Right lobe of liver (tissue), 6 donors: Measurements from ENCODE around the gene EHHADH. TPM values are rescaled to one million over a fixed set of nuclear protein-coding genes. Genes with fewer than 3 reads are reported as not detected.

Experiments
- ATAC-seq, 4 donors: fragments of 200-7000 bp; cut with Tn5 transposase; one replicate each; pipeline ENCODE4 v1.9.1; 2020; ENCODE audit warnings: mild to moderate bottlenecking in 4 of 4, moderate library complexity in 4 of 4
- DNase-seq, 3 donors: peaks; one replicate each; pipeline ENCODE4 v3.0.0-alpha.2; 2020
- H3K27ac ChIP-seq, 3 donors: fragments of 200-600 bp; one replicate each; pipeline ENCODE4 v1.8.0; 2022
- H3K27me3 ChIP-seq, 2 donors: fragments of 200-600 bp; one replicate each; pipeline ENCODE4 v1.8.0; 2022
- H3K36me3 ChIP-seq, 4 donors: fragments of 200-600 bp; sonication (generic) in 1 of 4; one replicate each; pipeline versions ENCODE4 v1.5.1 to v1.8.0; 2017 to 2022; ENCODE audit warnings: control low read depth in 1 of 4
- H3K4me1 ChIP-seq, 4 donors: fragments of 200-600 bp; sonication (generic) in 1 of 4; one replicate each; pipeline versions ENCODE4 v1.5.1 to v1.8.0; 2017 to 2022; ENCODE audit warnings: control low read depth in 1 of 4
- H3K4me3 ChIP-seq, 3 donors: fragments of 200-600 bp; one replicate each; pipeline ENCODE4 v1.8.0; 2022
- H3K9me3 ChIP-seq, 4 donors: fragments of 200-600 bp; sonication (generic) in 1 of 4; one replicate each; pipeline versions ENCODE4 v1.5.1 to v1.8.0; 2017 to 2022; ENCODE audit warnings: control low read depth in 1 of 4
- POLR2A ChIP-seq: fragments of 450-650 bp; IDR thresholded peaks from one replicate; pipeline ENCODE4 v1.6.1; 2017; ENCODE audit warnings: antibody characterized with exemption, mild to moderate bottlenecking
- WGBS: methylation state at CpG from one replicate; pipeline ENCODE4 v1.1.6; 2018; ENCODE audit warnings: low coverage, low lambda C conversion rate; ENCODE audit not compliant: insufficient coverage; ENCODE audit errors: missing lambda C conversion rate; 5-methylcytosine and 5-hydroxymethylcytosine counted together
- intact Hi-C, 2 donors: fragments of 100-400 bp; cut with DNase I; formaldehyde crosslinking; loops; one replicate each; pipeline versions ENCODE4 v1.11.2 to v1.14.1; 2022
- total RNA-seq, 6 experiments: library from RNA; depleted of rRNA in 2 of 6; stranded (reverse); fragments of >200 nt in 2 of 6; fragmentation: NEBNext Ultra II Directional in 3 of 6; extraction: Animal tissue kit (Norgen Biotek cat#: 25700) in 3 of 6; gene quantifications; one replicate each; pipeline versions ENCODE4 v1.1.0 to v1.2.4, GENCODE V29; 2016 to 2023
- TF ChIP-seq, protein P1 (sequence below), 4 donors: fragments of 200-600 bp in 3 of 4; fragments of 450-650 bp in 1 of 4; IDR thresholded peaks; one replicate each; pipeline versions ENCODE4 v1.5.1 to v1.8.0; 2016 to 2022; ENCODE audit warnings: antibody characterized with exemption in 4 of 4, mild to moderate bottlenecking in 2 of 4
- donor health status: DM: no; HTN: yes; CAD: no.
- donor health status: DM: no; HTN: no; CAD: no.
- donor health status: DM: no; HTN: no; CAD: no.
- donor health status: DM: no; HTN: yes; CAD: no.
- donor health status: DM: no; HTN: yes; CAD: no.

Gene EHHADH
- total RNA-seq, 6 experiments from 2014 or later: 138 to 322 (median 216) TPM

DNA sequence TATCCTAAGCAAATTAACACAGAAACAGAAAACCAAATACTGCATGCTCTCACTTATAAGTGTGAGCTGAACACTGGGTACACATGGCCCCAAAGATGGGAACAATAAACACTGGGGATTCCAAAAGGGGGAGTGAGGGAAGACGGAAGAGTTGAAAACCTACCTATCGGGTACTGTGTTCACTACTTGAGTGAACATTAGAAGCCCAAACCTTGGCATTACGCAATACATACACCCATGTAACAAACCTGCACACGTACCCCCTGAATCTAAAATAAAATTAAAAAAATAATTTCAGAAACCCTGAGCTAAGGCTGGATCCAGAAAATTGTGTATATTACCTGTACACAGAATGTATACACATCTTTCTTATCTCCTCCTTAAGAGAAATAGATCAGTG lies 58.2 kb downstream of the EHHADH start:
- Histone ChIP-seq H3K27ac (no peak overlapping the region), H3K9me3 (no peaks in the 10 kb centered on the region), H3K4me1 (no peaks in the 10 kb centered on the region), H3K4me3 (no peak overlapping the region), H3K27me3 (no peaks in the 10 kb centered on the region), H3K36me3 (peaks cover 0 to 53% (median 16%) of the 10 kb centered on the region in 4 donors)
- TF ChIP-seq, protein P1, sequence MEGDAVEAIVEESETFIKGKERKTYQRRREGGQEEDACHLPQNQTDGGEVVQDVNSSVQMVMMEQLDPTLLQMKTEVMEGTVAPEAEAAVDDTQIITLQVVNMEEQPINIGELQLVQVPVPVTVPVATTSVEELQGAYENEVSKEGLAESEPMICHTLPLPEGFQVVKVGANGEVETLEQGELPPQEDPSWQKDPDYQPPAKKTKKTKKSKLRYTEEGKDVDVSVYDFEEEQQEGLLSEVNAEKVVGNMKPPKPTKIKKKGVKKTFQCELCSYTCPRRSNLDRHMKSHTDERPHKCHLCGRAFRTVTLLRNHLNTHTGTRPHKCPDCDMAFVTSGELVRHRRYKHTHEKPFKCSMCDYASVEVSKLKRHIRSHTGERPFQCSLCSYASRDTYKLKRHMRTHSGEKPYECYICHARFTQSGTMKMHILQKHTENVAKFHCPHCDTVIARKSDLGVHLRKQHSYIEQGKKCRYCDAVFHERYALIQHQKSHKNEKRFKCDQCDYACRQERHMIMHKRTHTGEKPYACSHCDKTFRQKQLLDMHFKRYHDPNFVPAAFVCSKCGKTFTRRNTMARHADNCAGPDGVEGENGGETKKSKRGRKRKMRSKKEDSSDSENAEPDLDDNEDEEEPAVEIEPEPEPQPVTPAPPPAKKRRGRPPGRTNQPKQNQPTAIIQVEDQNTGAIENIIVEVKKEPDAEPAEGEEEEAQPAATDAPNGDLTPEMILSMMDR (IDR thresholded peaks at IDR 0.05): no peak
- TF ChIP-seq POLR2A: no peak
- ATAC-seq (no peak), DNase-seq (no peak)
- intact Hi-C loops: no loop called here
- 98% methylated on average over 4 of the region's 4 CpGs for WGBS

DNA sequence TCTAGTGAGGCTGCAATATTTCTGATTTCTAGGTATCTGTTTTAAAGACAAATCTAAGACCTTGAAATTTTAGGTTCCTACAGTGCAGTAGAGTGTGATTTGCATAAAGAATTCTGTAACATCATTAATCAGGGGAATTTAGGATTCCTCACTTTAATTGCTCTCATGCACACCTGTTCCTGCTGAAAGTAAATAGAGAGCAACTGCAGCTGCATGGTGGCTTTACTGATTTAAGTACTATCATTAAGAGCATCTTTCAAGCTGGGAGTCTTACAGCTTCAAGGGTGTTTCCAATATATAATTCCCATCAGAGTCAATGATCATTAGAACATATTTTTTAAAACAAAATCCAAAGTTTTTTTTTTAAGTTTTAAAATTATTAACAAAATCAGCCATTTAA lies 65.0 kb downstream of the EHHADH start:
- Histone ChIP-seq H3K36me3 (peaks cover 0 to 28% (median 11%) of the 10 kb centered on the region in 4 donors), H3K4me1 (no peaks in the 10 kb centered on the region), H3K27me3 (no peaks in the 10 kb centered on the region), H3K27ac (no peak overlapping the region), H3K9me3 (no peaks in the 10 kb centered on the region), H3K4me3 (no peak overlapping the region)
- intact Hi-C loops: loop anchor here in 1 of 2 donors (10.0 kb wide), 1 partner anchor 314 kb away; no protein-coding TSS in a partner anchor
- ATAC-seq (peak in 1 of 4 donors; percentile 6), DNase-seq (no peak)
- TF ChIP-seq, protein P1 (IDR thresholded peaks at IDR 0.05): no peak
- no peak for TF ChIP-seq POLR2A

DNA sequence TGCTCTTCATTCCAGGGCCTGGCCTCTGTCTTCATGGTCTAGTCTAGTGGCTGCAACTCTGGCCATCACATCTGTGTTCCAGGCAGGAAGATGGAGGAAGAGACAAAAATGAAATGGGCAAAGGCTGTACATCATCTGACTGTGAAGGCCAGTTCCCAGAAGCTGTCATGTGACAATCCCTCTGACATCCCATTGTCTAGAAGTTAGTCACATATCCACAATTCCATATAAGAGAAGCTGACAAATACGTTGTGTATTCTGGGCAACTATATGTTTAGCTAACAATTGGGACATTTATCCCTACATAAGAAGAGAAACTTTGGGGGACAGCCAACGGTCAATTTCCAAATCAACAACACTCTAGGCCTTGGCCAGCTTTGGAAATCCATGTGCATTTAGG lies 66.5 kb downstream of the EHHADH start:
- no peak for TF ChIP-seq POLR2A
- TF ChIP-seq, protein P1 (IDR thresholded peaks at IDR 0.05): no peak
- no peaks in the 10 kb centered on the region for H3K4me1 ChIP-seq
- WGBS: 79% methylated on average over 2 of the region's 2 CpGs
- H3K27ac ChIP-seq: no peak overlapping the region
- intact Hi-C loops: loop anchor here in 1 of 2 donors (10.0 kb wide), 1 partner anchor 313 kb away; no protein-coding TSS in a partner anchor
- DNase-seq (no peak), ATAC-seq (no peak)
- H3K4me3 ChIP-seq: no peak overlapping the region
- peaks cover 0 to 15% (median 6%) of the 10 kb centered on the region in 4 donors for H3K36me3 ChIP-seq
- no peaks in the 10 kb centered on the region for H3K9me3 ChIP-seq
- H3K27me3 ChIP-seq: no peaks in the 10 kb centered on the region

DNA sequence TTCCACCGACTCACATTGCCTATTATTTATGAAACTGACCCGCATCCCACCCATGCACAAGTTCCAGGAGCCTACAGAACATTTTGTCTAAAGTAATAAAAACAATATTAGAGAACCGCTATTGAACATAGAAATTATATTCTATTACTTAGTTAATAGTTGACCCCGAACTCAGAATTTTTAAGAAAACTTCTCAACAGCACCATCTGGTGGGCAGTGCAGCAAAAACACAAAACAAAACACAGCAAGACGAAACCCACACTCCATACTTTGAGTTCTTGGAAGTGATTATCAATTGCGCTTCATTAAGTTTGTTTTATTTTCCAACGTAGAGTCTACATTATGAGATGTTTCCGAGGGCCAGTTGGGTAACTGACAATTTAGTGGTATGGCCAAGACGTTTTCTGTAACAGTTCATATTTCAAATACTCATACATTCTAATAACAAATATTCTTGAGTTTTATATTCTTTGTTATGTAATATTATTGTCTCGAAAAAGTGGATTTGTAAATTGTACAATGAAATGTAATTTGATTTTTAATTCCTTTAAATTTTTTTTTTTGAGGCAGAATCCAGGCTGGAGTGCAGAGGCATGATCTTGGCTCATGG lies 77.0 kb downstream of the EHHADH start:
- H3K36me3 ChIP-seq: no peaks in the 10 kb centered on the region
- H3K9me3 ChIP-seq: no peaks in the 10 kb centered on the region
- no peak for TF ChIP-seq POLR2A
- TF ChIP-seq, protein P1 (IDR thresholded peaks at IDR 0.05): peak; percentile 56 to 72 (median 65)
- DNase-seq (no peak), ATAC-seq (peak; percentile 59 to 68 (median 65))
- H3K27ac ChIP-seq: no peak overlapping the region
- H3K4me3 ChIP-seq: no peak overlapping the region
- 12% methylated on average over 10 of the region's 10 CpGs for WGBS
- no peaks in the 10 kb centered on the region for H3K27me3 ChIP-seq
- intact Hi-C loops: loop anchor here in 1 of 2 donors (5.0 kb wide), 1 partner anchor 300 kb away; no protein-coding TSS in a partner anchor
- H3K4me1 ChIP-seq: no peaks in the 10 kb centered on the region
